Gastroesophageal sphincter (tissue), 3 donors: Measurements from ENCODE around the gene DRC7.

Experiments
- CTCF ChIP-seq, 4 experiments: fragments of 200-600 bp in 2 of 4; fragments of 450-650 bp in 2 of 4; sonication (generic) in 1 of 4; IDR thresholded peaks; one replicate each; pipeline ENCODE4 v1.5.1; 2017 to 2019; ENCODE audit warnings: antibody characterized with exemption in 4 of 4, mild to moderate bottlenecking in 2 of 4, moderate library complexity in 2 of 4
- POLR2AphosphoS5 ChIP-seq: sonication (generic); formaldehyde crosslinking; IDR thresholded peaks from one replicate; pipeline ENCODE4 v1.6.1; 2017; ENCODE audit warnings: antibody characterized with exemption

GRCh38 chr16:57667526-57668262, 26.9 kb upstream of the DRC7 start:
- TF ChIP-seq CTCF (IDR thresholded peaks at IDR 0.05) (no peak), POLR2AphosphoS5 (no peak)
